ENCODE results near the gene BRI3BP.
"Not testable (repeated sequence)": the region's sequence is repeated elsewhere in the genome, so short reads cannot be mapped to it uniquely, and the experiment has no call there.

Gene BRI3BP

DNA sequence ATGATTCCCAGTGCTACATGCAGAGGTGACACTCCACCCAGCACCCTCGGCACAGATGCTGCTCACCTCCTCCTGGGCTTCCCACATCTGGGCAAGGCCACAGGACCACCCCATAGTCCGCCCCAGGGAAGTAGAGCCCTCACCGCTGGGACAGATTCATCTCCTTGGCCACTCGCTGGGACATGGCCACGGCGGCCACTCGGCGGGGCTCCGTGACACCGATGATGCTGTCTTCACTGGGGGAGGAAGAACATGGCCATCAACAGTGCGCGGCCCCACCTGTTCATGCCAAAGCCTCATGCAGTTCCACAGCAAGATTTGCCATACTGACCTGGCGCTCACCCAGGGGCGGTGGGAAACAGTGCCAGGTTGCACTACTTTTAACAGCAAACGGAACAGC is 18.2 kb upstream of the BRI3BP start:
- DNase-seq: no peak

DNA sequence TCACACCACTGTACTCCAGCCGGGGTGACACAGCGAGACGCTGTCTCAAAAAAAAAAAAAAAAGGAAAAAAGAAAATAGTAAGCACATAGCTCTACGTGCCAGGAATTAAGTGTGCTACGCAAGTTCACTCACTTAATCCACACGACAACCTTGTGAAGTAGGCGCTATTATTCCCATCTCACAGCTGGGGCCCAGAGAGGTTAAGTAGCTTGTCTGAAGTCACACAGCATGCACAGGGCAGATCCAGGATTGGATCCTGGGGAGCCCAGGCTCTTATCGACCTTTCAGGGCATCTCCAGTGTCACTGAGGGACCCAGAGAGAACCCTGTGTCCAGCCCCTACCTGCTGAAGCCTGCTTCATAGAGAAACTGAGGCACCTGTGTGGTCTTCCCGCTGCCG is 16.4 kb upstream of the BRI3BP start:
- DNase-seq: no peak

DNA sequence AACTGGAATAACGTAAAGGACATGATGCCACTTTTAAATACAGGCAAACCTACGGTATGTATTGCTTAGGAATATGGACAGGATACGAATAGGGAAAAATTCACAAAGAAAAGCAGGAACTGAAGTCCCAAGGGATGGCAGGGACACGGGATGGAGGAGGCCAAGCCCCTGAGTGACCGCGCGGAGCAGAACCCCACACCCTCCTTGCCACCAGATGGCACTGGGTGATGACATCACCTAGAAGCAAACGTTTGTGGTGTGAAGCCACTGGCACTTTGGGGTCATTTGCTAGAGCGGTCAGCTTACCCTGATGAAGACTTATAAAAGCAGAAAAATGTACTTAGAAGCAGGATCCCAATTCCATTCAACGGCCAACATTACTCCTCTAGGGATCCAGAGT is 13.9 kb upstream of the BRI3BP start:
- no peak for DNase-seq

DNA sequence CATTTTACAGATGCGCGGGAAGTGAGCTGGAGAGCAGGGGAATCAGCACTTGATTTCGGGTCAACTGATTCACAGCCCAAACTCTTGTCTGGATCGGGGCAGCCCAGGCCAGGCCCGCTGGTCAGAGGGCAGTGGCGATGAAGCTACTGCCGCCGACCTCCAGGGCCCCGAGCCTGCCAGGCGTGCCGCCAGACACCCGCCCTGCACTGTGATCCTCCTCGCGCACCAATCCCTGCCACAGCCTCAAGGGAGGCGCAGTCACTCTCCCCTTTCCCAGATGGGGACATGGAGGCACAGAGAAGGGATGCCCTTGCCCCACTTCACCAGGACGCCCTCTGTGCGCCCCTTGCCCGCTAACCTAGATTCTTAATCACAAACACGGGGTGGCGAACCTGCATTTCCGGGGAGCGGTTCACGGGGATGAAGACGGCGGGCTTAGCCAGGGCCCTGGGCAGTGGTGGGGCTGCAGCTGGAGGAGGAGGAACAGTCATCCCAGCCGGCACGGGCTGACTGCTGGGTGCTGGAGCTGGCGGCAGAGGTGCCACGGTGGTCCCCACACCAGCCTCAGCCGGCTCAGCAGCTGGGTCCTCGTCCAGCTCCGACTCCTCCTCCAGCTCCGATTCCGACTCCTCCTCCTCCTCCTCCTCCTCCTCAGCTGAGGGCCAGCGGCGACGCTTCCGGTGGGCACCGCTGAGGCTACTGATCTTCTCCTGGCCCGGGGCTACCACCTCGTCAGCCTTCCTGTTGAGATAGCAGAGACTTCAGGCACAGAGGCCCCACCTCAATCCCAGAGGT is 13.2 kb upstream of the BRI3BP start:
- DNase-seq: no peak

DNA sequence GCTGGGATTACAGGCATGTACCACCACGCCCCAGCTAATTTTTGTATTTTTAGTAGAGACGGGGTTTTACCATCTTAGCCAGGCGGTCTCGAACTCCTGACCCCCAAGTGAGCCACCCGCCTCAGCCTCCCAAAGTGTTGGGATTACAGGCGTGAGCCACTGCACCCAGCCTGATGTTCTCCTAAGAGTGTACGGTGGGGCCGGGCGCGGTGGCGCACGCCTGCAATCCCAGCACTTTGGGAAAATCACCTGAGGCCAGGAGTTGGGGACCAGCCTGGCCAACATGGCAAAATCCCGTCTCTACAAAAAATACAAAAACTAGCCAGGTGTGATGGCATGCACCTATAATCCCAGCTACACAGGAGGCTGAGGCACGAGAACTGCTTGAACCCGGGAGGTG is 6.6 kb upstream of the BRI3BP start:
- DNase-seq: not testable (repeated sequence)

DNA sequence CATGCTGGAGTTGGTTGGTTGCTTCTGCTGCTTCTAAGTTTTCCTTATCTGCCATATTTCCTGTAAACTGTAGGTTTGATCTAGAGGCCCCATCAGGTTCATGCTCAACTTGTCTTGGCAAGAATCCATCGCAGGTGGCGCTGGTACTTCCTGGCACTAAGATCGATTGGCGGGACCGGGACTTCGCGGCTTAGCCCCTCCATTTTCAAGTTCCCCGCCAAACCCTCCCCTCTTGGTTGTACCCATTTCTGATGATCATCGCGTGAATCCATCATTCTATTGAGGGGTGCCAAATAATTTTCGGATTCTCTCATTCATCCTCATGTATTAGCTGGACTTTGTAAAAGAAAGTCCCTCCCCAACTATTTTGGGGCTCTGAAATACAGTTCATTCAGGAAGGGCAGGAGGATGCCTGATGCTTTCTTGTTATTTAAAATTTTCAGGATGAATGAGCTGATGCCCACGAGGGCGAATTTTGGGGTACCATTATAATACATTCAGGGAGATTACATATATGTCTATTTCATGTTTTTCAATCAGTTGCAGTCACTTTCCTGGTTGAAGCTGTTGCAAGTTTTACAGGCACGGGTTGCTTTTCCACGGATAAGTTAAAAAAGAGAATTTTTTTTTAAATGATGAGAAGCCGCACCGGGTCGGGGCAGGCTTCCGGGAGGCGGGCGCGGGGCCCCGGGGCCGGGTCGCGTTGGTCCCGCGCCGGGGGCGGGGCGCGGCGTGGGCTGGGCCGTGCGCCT is 395 bp upstream of the BRI3BP start:
- DNase-seq: peak; percentile 57

DNA sequence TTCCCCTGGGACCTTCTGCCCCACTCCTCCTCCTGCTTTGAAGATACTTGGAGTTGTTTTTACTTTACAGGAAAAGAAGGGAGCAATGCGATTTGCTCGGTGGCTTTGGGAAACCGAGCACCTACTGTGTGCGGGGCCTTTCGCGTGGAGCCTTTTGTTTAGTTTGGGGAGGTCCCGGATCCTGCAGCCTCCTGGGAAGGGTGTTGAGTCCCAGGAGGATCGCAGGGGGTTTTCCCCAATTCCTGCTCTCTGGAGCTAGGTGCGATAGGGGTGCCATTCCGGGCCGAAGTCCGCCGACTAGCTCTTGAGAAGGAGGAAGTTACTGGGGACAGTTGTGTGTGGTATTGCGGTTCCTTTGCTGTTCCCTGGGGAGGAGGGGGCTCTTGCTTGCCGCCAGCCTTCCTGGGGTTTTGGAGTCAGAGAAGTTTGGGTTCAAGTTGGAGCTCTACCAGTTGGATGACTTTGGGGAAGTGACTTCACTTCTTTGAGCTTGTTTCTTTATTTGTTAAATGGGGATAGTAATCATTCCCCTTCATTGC is 1.1 kb downstream of the BRI3BP start:
- peak; percentile 31 for DNase-seq

DNA sequence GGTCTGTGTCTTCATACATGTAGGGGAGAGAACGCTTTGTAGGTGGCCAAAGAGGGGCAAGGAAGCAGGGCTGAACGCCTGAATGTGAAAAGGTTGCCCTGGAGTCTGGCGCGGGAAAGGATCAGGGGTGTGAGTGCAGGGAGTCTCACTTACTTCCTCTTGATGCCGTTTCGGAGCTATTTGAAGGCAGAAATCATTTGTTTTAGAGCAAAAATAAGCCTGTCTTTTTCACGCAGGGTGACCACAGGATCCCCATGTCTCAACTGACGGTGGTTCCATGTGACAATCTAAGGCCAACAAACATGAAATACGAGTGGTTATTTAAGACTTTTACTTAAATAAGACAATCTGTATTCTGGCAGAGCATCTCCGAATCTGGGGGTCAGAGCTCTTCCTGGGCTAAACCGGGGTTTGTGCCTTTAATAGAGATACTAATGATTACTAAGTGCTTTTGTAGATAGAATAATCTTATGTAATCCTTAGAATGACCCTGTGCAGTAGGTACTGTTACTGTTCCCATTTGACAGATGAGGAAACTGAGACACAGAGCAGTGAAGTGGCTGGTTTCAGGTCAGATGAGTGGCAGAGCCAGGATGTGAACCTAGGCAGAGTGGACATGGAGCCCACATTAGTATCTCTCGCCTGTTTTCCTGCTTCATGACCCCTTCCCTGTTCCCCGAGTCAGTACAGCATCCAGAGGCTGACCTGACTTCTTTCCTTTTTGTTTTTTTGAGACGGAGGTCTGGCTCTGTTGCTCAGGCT is 1.9 kb downstream of the BRI3BP start:
- no peak for DNase-seq

DNA sequence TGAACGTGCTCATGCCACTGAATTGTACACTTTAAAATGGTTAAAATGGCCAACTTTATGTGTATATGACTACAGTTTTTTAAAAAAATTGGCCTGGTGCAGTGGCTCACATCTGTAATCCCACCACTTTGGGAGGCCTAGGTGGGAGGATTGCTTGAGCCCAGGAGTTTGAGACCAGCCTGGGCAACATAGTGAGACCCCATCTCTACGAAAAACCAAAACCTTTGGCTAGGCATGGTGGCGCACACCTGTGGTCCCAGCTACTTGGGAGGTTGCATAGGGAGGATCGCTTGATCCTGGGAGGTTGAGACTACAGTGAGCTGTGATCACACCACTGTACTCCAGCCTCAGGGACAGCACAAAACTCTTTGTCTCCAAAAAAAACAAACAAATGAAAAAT is 5.3 kb downstream of the BRI3BP start:
- no peak for DNase-seq

DNA sequence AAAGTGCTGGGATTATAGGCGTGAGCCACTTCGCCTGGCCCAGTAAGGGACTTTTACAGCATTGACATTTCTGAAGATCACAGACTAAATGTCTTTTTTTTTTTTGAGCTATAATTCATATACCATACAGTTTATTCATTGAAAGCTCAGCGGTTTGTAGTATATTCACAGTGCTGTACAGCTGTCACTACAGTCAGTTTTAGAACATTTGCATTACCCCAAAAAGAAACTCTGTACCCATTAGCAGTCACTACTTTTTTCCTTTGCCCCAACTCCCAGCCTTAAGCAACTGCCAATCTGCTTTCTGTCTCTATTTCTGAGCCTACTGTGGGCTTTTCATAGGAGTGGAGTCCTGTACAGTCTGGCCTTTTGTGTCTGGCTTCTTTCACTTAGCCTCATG is 8.2 kb downstream of the BRI3BP start:
- no peak for DNase-seq

DNA sequence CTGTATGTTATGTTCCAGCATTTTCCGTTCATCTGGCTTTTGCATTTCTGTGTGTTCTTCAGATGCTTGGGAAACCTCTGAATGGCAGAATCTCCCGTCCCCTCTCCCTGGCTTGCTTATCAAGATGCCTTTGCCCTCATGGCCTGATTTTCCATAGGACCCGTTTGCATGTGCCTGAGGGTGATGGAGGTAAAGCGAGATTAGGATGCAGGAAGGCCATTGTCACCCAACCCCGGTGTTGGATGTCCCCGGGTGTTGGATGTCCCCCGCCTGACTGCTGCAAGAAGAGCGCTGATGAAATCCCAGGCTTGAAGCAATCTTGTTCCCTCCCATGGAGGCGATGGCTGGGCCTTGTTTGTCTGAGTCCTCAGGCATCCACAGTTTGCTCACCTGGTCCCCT is 9.6 kb downstream of the BRI3BP start:
- no peak for DNase-seq

DNA sequence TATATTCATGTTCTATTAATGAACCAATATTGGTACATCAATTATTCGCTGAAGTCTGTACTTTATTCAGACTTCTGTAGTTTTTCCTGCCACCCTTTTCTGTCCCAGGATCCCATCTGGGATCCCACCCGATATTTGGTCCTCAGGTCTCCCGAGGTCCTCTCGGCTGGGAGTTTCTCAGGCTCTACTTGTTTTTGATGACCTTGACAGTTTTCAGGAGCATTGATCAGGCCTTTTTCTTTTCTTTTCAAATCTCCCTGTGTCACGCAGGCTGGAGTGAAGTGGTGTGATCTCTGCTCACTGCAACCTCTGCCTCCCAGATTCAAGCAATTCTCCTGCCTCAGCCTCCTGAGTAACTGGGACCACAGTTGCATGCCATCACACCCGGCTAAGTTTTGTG is 11.2 kb downstream of the BRI3BP start:
- DNase-seq: no peak

DNA sequence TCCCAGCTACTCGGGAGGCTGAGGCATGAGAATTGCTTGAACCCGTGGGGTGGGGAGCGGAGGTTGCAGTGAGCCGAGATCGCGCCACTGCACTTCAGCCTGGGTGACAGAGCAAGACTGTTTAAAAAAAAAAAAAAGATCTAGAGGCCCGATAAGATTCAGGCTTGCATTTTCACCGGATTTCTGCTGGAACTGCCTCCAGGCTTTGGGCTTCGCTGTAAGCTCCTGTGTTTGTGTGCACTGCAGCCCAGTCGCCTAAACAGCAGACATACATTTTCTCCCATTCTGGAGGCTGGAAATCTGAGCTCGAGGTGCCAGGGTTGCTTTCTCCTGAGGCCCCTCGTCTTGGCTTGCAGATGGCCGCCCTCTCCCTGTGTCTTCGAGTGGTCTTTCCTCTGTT is 12.2 kb downstream of the BRI3BP start:
- no peak for DNase-seq

DNA sequence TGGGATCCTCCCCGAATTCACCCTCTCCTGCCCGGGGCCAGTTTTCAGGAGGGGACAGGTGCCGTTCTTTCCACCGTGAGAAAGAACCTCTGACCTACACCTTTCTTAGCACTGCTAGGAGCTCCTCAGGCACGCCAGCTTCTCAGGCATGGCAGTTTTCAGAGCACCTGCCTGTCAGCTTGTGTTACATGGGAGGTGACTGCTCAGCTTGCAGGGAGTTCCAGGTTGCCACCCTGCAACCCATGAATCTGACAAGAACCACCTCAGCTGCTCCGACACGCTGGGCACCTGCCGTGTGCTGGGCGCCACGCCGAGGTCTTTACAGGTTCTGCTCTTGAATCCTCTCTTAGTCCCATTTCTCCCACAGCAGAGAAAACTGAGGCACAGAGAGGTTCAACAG is 12.9 kb downstream of the BRI3BP start:
- DNase-seq: no peak

DNA sequence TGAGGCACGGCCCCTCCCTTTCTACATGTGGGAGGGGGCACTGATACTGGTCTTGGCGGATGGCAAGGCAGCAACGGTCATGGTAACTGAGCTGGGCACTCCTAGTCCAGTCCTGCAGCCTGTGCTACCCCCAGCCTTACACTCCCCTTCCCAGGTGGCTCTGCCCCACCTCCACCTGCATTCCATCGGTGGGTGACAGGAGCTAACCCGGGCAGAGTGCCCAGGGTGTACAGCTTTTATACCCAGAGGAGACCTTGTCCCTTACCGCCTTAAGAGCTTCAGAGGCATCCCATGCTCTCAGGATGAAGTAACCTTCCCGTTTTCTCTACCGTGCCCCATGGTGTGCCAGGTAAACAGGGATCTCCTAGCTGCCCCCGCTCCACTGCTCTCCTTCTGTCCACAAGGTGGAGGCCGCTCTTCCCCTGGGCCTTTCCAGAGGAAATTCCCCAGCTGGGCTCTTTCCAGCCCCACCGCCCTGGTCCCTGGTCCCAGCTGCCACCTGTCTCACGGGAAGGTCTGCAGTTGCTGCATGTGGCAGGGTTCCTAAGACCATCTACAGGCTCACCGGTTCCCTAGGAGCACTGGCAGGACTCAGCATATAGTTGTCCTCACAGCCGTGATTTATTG is 20.5 kb downstream of the BRI3BP start:
- no peak for DNase-seq

DNA sequence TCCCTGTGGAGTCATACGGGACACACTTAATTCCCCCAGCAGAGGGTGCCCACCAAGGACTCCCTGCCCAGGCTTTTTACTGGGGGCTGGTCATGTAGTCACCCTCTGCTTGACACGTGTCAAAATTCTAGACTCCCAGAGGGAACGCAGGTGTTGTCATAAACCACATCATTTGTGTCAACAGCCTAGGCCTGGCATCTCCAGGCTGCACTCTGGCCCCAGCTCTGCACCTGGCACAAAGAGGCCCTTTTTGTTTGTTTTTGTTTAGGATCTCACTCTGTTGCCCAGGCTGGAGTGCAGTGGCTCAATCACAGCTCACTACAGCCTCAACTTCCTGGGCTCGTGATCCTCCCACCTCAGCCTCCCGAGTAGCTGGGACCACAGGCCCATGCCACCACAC is 21.1 kb downstream of the BRI3BP start:
- DNase-seq: no peak

DNA sequence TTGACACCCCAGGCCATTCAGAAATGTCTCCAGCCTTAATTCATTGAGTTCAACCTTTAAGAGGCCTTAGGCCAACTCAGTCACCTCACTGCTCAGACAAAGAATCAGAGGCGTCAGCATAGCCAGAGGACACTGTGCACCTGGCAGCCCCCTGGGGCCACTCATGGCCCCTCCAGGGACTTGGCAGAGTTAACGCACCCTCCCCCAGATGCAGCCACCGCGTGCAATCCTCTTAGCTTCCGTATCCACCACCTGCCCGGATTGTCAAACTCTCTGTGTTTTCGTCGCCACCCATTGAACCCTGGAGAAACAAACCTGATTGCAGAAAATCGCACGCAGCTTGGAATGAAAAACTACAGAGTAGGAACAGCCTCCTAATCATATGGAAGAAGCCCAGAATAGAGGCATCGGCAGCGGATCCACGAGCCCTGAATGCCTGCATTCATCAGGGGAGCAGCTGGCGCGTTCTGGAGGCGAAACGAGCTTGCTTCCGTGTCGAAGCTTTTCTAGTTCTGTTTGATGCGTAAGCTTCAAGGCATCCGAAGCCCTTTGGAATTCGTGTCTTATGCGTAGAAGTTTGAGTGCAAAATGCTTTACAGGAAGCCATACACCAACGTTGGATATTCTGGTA is 22.4 kb downstream of the BRI3BP start:
- DNase-seq: no peak

DNA sequence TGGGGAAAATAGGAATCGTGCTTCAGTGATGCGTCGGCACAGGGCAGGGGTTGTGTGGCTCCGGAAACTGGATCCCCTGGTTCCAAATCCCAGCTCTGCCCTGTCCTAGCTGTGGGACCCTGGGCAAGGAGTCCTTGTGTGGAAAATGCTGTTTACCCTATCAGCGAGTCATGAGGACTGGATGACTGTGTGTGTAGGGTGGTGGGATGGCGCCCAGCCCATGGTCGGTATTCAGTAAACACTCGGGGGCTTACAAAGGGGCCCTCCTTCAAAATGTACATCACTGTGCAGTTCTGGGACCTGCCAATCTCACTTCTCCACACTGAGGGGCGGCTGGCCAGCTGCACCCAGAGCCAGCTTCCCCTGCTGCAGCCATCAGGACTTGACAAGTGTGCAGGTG is 24.4 kb downstream of the BRI3BP start:
- no peak for DNase-seq

DNA sequence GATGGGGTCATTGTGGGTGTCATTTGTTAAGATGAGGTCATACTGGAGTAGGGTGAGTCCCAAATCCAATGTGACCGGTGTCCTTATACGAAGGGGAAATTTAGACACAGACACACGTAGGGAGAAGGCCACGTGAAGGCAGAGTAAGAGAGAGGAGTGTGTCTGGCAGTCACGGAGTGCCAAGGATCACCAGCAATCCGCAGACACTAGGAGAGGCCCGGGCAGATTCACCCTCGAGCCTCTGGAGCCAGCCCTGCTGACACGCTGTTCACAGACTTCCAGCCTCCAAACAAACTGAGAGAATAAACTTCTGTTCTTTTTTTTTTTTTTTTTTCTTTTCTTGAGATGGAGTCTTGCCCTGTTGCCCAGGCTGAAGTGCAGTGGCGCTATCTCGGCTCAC is 24.9 kb downstream of the BRI3BP start:
- no peak for DNase-seq

DNA sequence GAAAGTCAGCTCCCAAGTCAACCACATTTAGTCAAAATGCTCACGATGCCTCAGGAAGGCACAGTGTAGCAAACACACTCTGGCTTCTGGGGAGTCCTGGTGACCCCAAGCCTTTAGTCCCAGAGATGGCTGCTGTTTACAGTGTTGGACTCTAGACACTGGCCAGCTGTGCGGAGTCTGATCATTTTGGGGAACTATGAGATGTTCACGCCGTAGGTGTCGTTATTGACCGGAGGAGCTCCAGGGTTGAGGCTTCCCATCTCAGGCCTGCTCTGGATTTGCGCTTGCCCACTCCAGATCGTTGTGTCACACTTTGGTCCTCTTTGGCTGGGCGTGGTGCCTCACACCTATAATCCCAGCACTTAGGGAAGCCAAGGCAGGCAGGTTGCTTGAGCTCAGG is 27.7 kb downstream of the BRI3BP start:
- no peak for DNase-seq

DNA sequence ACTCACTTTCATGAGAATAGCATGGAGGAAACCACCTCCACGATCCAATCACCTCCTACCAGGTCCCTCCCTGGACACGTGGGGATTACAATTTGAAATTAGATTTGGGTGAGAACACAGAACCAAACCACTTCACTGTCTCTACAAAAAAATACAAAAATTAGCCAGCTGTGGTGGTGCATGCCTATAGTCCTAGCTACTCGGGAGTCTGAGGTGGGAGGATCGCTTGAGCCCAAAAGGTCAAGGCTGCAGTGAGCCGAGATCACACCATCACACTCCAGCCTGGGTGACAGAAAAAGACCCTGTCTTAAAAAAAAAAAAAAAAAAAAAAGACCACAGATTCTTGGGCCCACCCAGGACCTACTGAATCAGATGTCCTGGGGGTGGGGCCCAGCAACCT is 28.3 kb downstream of the BRI3BP start:
- no peak for DNase-seq

DNA sequence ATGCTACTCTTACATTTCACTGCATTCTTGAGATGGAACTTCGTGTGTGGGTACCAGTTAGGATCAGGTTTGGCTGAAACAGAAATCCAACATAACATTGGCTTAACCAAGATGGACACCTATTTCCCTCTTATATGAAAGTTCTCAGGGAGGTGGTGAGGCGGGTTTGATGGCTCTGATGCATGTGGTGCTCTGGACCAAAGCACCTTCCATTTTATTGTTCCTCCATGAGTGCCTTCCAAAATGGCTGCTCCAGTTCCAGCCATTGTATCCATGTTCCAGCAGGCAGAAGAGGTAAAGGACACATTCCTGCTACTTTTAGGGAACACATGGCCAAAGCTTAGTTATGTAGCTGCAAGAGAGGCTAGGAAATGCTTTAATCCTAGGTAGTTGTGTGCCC is 29.6 kb downstream of the BRI3BP start:
- DNase-seq: no peak
